IMR-90 (cell line): ENCODE results near the gene KIF6. TPM values are rescaled to one million over a fixed set of nuclear protein-coding genes. Genes with fewer than 3 reads are reported as not detected.

ENCODE experiments used
- ATAC-seq: fragments of 200-7000 bp; cut with Tn5 transposase; 2 replicates; pipeline ENCODE4 v1.9.1; 2020; ENCODE audit warnings: low read depth, mild to moderate bottlenecking, moderate library complexity
- BruUV-seq: library from RNA; stranded (reverse); fragments of 400-500 nt; replicated peaks from 2 replicates; lab custom pipeline; 2021; lab: Mats Ljungman, UMichigan
- CTCF ChIA-PET: fragments of 300-600 bp; formaldehyde crosslinking; extraction: SDS; loops from one replicate; lab custom pipeline; 2021; ENCODE audit warnings: antibody characterized with exemption; lab: Yijun Ruan, JAX
- POLR2A ChIA-PET: fragments of 300-600 bp; sonication (Branson Sonifier 250); formaldehyde crosslinking; loops from one replicate; lab custom pipeline; 2022; ENCODE audit warnings: antibody characterized with exemption; ENCODE audit not compliant: unreplicated experiment; lab: Charles Lee
- DNase-seq: peaks from one replicate; pipeline ENCODE4 v3.0.0; 2013
- H2AFZ ChIP-seq: replicated peaks from 2 replicates; pipeline ENCODE3; 2013; ENCODE audit warnings: low read length, mild to moderate bottlenecking; ENCODE audit not compliant: poor library complexity
- H2AK5ac ChIP-seq: 2 replicates; pipeline ENCODE4 v1.6.1; 2013; ENCODE audit warnings: low read depth, low read length, inconsistent platforms
- H2AK9ac ChIP-seq: replicated peaks from 2 replicates; pipeline ENCODE3; 2013; ENCODE audit warnings: mild to moderate bottlenecking, low read depth, low read length, moderate library complexity; ENCODE audit not compliant: poor library complexity
- H2BK120ac ChIP-seq: 2 replicates; pipeline ENCODE4 v1.6.1; 2013; ENCODE audit warnings: low read depth, low read length, inconsistent platforms
- H2BK15ac ChIP-seq: 3 replicates; pipeline ENCODE4 v1.6.1; 2013; ENCODE audit warnings: low read depth, low read length, inconsistent platforms
- H2BK20ac ChIP-seq: 2 replicates; pipeline ENCODE4 v1.6.1; 2013; ENCODE audit warnings: low read depth, mild to moderate bottlenecking, inconsistent platforms, low read length, moderate library complexity
- H2BK5ac ChIP-seq: 2 replicates; pipeline ENCODE4 v1.6.1; 2013; ENCODE audit warnings: mild to moderate bottlenecking, low read depth, low read length, inconsistent platforms; ENCODE audit not compliant: poor library complexity, severe bottlenecking
- H3K14ac ChIP-seq: replicated peaks from 2 replicates; pipeline ENCODE4 v1.6.1; 2013; ENCODE audit warnings: low read depth, low read length, inconsistent platforms
- H3K18ac ChIP-seq: 2 replicates; pipeline ENCODE4 v1.6.1; 2013; ENCODE audit warnings: low read depth, low read length, control low read depth
- H3K23ac ChIP-seq: 2 replicates; pipeline ENCODE4 v1.6.1; 2013; ENCODE audit warnings: low read depth, low read length, inconsistent platforms
- H3K27ac ChIP-seq: 2 replicates; pipeline ENCODE4 v1.5.1; 2013; ENCODE audit warnings: mild to moderate bottlenecking, control low read depth, low read length; ENCODE audit not compliant: insufficient read depth
- H3K27me3 ChIP-seq: 2 replicates; pipeline ENCODE4 v1.6.1; 2013; ENCODE audit warnings: low read length; ENCODE audit not compliant: control insufficient read depth, insufficient read depth
- H3K36me3 ChIP-seq: 2 replicates; pipeline ENCODE4 v1.6.1; 2013; ENCODE audit warnings: low read length, mixed read lengths; ENCODE audit not compliant: control insufficient read depth, insufficient read depth
- H3K4ac ChIP-seq: 2 replicates; pipeline ENCODE4 v1.6.1; 2013; ENCODE audit warnings: low read depth, low read length, inconsistent platforms
- H3K4me1 ChIP-seq: 2 replicates; pipeline ENCODE4 v1.6.1; 2013; ENCODE audit warnings: low read length, mixed read lengths; ENCODE audit not compliant: control insufficient read depth, insufficient read depth
- H3K4me2 ChIP-seq: 2 replicates; pipeline ENCODE4 v1.6.1; 2013; ENCODE audit warnings: low read depth, mild to moderate bottlenecking, control low read depth, low read length, moderate library complexity
- H3K4me3 ChIP-seq: 2 replicates; pipeline ENCODE4 v1.5.1; 2013; ENCODE audit warnings: low read depth, mild to moderate bottlenecking, control low read depth, low read length, moderate library complexity; ENCODE audit not compliant: insufficient read depth
- H3K56ac ChIP-seq: 2 replicates; pipeline ENCODE4 v1.6.1; 2013; ENCODE audit warnings: low read length, inconsistent platforms; ENCODE audit not compliant: insufficient read depth; ENCODE audit errors: extremely low read depth
- H3K79me1 ChIP-seq, 2 experiments: 2 replicates each; pipeline ENCODE4 v1.6.1; 2013; ENCODE audit warnings: low read length in 2 of 2, inconsistent platforms in 1 of 2, low read depth in 1 of 2
- H3K9ac ChIP-seq: 2 replicates; pipeline ENCODE4 v1.6.1; 2013; ENCODE audit warnings: low read depth, low read length, control low read depth
- H3K9me1 ChIP-seq: 2 replicates; pipeline ENCODE4 v1.6.1; 2013; ENCODE audit warnings: low read length, inconsistent platforms; ENCODE audit not compliant: insufficient read depth
- H3K9me3 ChIP-seq: 2 replicates; pipeline ENCODE4 v1.6.1; 2013; ENCODE audit warnings: low read length; ENCODE audit not compliant: control insufficient read depth, insufficient read depth
- H4K20me1 ChIP-seq: 2 replicates; pipeline ENCODE4 v1.6.1; 2013; ENCODE audit warnings: low read length, inconsistent platforms; ENCODE audit not compliant: insufficient read depth
- H4K5ac ChIP-seq: 2 replicates; pipeline ENCODE4 v1.6.1; 2013; ENCODE audit warnings: mild to moderate bottlenecking, low read depth, low read length, control low read depth
- H4K8ac ChIP-seq, 2 experiments: 2 replicates each; pipeline ENCODE4 v1.6.1; 2013; ENCODE audit warnings: low read depth in 2 of 2, low read length in 2 of 2, control low read depth in 1 of 2, inconsistent platforms in 1 of 2
- H4K91ac ChIP-seq: 2 replicates; pipeline ENCODE4 v1.6.1; 2013; ENCODE audit warnings: low read depth, low read length, inconsistent platforms; ENCODE audit not compliant: insufficient read depth
- BHLHE40 ChIP-seq: fragments of 150-350 bp; IDR thresholded peaks from 2 replicates; pipeline ENCODE4 v1.6.1; 2016; ENCODE audit warnings: mild to moderate bottlenecking, low read depth, low read length
- CEBPB ChIP-seq: IDR thresholded peaks from 2 replicates; pipeline ENCODE4 v1.6.1; 2012; ENCODE audit warnings: low read depth, low read length, improper control_type of control experiment
- CHD1 ChIP-seq: IDR thresholded peaks from 2 replicates; pipeline ENCODE4 v1.6.1; 2012; ENCODE audit warnings: low read depth, low read length, improper control_type of control experiment
- CTCF ChIP-seq: conservative IDR thresholded peaks from 2 replicates; pipeline ENCODE4 v1.5.1; 2012; ENCODE audit warnings: mild to moderate bottlenecking, low read depth, low read length, improper control_type of control experiment
- FOS ChIP-seq: fragments of 150-350 bp; IDR thresholded peaks from 2 replicates; pipeline ENCODE4 v1.6.1; 2016; ENCODE audit warnings: low read depth, low read length
- MAFK ChIP-seq: IDR thresholded peaks from 2 replicates; pipeline ENCODE4 v1.6.1; 2012; ENCODE audit warnings: low read depth, low read length, improper control_type of control experiment
- MAZ ChIP-seq: IDR thresholded peaks from 2 replicates; pipeline ENCODE4 v1.6.1; 2012; ENCODE audit warnings: low read depth, mild to moderate bottlenecking, low read length, improper control_type of control experiment, moderate library complexity, borderline replicate concordance
- MXI1 ChIP-seq: IDR thresholded peaks from 2 replicates; pipeline ENCODE4 v1.6.1; 2012; ENCODE audit warnings: low read depth, mild to moderate bottlenecking, low read length, moderate library complexity, borderline replicate concordance
- NFE2L2 ChIP-seq: fragments of 150-350 bp; IDR thresholded peaks from 2 replicates; pipeline ENCODE4 v1.6.1; 2016; ENCODE audit warnings: low read depth, mild to moderate bottlenecking, low read length
- POLR2A ChIP-seq: IDR thresholded peaks from 2 replicates; pipeline ENCODE4 v1.6.1; 2012; ENCODE audit warnings: mild to moderate bottlenecking, low read depth, low read length
- RAD21 ChIP-seq: IDR thresholded peaks from 2 replicates; pipeline ENCODE4 v1.6.1; 2012; ENCODE audit warnings: low read length, improper control_type of control experiment
- RCOR1 ChIP-seq: IDR thresholded peaks from 2 replicates; pipeline ENCODE4 v1.6.1; 2012; ENCODE audit warnings: mild to moderate bottlenecking, low read length, improper control_type of control experiment; ENCODE audit not compliant: insufficient replicate concordance
- RFX5 ChIP-seq: IDR thresholded peaks from 2 replicates; pipeline ENCODE4 v1.8.0; 2012; ENCODE audit warnings: low read depth, mild to moderate bottlenecking, low read length, moderate library complexity
- SMC3 ChIP-seq: fragments of 150-350 bp; IDR thresholded peaks from 2 replicates; pipeline ENCODE4 v1.6.1; 2016; ENCODE audit warnings: low read depth, mild to moderate bottlenecking, antibody characterized with exemption, low read length, moderate library complexity
- USF2 ChIP-seq: fragments of 150-350 bp; IDR thresholded peaks from 2 replicates; pipeline ENCODE4 v1.6.1; 2017; ENCODE audit warnings: mild to moderate bottlenecking, antibody characterized with exemption, low read length, low read depth
- WGBS, 2 experiments: methylation state at CpG; one replicate each; pipeline versions ENCODE4 v1.1.5 to v1.1.7; 2013; ENCODE audit warnings: missing lambda C conversion rate in 2 of 2; ENCODE audit not compliant: insufficient read length in 1 of 2; ENCODE audit errors: extremely low coverage in 2 of 2; 5-methylcytosine and 5-hydroxymethylcytosine counted together
- dilution Hi-C: fragments of 300-500 bp; cut with HindIII; formaldehyde crosslinking; loops from one replicate; pipeline ENCODE4 v1.14.3; 2018; ENCODE audit warnings: low sequenced_read_pairs; ENCODE audit not compliant: unreplicated experiment
- in situ Hi-C: fragments of 300-500 bp; cut with MboI; formaldehyde crosslinking; loops from 3 replicates; pipeline ENCODE4 v1.14.3; 2019; ENCODE audit warnings: low sequenced_read_pairs, inconsistent platforms, mixed read lengths
- intact Hi-C: fragments of 100-400 bp; cut with micrococcal nuclease; formaldehyde crosslinking; loops from 2 replicates; pipeline ENCODE4 v1.10.0; 2022
- polyA plus RNA-seq, 3 experiments: library from polyadenylated mRNA; depleted of rRNA; stranded (reverse); fragments of >200 nt; gene quantifications; 2 replicates each; pipeline ENCODE4 v1.2.3, GENCODE V29; 2012; ENCODE audit warnings: low replicate concordance in 1 of 3
- total RNA-seq: library from RNA; depleted of rRNA; stranded (reverse); fragments of >200 nt; gene quantifications from 2 replicates; pipeline ENCODE4 v1.2.3, GENCODE V29; 2012
- TF ChIP-seq, protein P1 (sequence below): fragments of 150-350 bp; IDR thresholded peaks from 2 replicates; pipeline ENCODE4 v1.6.1; 2016; ENCODE audit warnings: low read depth, mild to moderate bottlenecking, low read length, moderate library complexity, borderline replicate concordance

The KIF6 gene
- total and polyA plus RNA-seq, 2 of the 4 experiments (the other 2 are of a cell fraction), result under 0.01 to 0.10 TPM

- 0 out of 2 replicates have a peak overlapping the region, but pooled peaks have one; percentile 1 for H2BK120ac ChIP-seq
- no peak overlapping the region for H2BK15ac ChIP-seq
- H2BK20ac ChIP-seq, result no peak overlapping the region
- dilution Hi-C loops, result no loop called here
- H3K79me1 ChIP-seq, result no peaks in the 10 kb centered on the region
- no peaks in the 10 kb centered on the region for H3K9me1 ChIP-seq
- no peaks in the 10 kb centered on the region for H3K36me3 ChIP-seq
- no peaks in the 10 kb centered on the region for H4K20me1 ChIP-seq
- ATAC-seq (no peak), DNase-seq (no peak)
- no peak overlapping the region for H2AK9ac ChIP-seq
- no peak overlapping the region for H4K8ac ChIP-seq
- in situ Hi-C loops, result no loop called here
- no peak overlapping the region for H3K4me2 ChIP-seq
- CTCF ChIA-PET, result no interaction called here
- TF ChIP-seq, protein P1, sequence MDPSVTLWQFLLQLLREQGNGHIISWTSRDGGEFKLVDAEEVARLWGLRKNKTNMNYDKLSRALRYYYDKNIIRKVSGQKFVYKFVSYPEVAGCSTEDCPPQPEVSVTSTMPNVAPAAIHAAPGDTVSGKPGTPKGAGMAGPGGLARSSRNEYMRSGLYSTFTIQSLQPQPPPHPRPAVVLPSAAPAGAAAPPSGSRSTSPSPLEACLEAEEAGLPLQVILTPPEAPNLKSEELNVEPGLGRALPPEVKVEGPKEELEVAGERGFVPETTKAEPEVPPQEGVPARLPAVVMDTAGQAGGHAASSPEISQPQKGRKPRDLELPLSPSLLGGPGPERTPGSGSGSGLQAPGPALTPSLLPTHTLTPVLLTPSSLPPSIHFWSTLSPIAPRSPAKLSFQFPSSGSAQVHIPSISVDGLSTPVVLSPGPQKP, result no peak
- TF ChIP-seq SMC3, result no peak
- no peak for TF ChIP-seq FOS
- no peak for TF ChIP-seq BHLHE40
- TF ChIP-seq CEBPB, result no peak
- TF ChIP-seq RAD21, result no peak
- TF ChIP-seq NFE2L2, result no peak
- TF ChIP-seq RCOR1, result no peak
- TF ChIP-seq POLR2A, result no peak
- no peak for TF ChIP-seq RFX5
- no peak for TF ChIP-seq MXI1
- no peak for TF ChIP-seq USF2
- TF ChIP-seq MAFK, result no peak
- no peak for TF ChIP-seq MAZ
- no peak for TF ChIP-seq CHD1
- TF ChIP-seq CTCF, result no peak
- no CpG with 5 or more reads among the region's 3 CpGs for WGBS, 2 experiments
- no peaks in the 10 kb centered on the region for H3K27me3 ChIP-seq
- no peak overlapping the region for H3K23ac ChIP-seq
- H2BK5ac ChIP-seq, result no peak overlapping the region
- H3K14ac ChIP-seq, result no peak overlapping the region
- H2AFZ ChIP-seq, result no peak overlapping the region
- no peak overlapping the region for H3K4me3 ChIP-seq
- H3K18ac ChIP-seq, result no peak overlapping the region
- no peaks in the 10 kb centered on the region for H3K9me3 ChIP-seq
- intact Hi-C loops, result no loop called here
- H2AK5ac ChIP-seq, result no peak overlapping the region
- no peak overlapping the region for H3K9ac ChIP-seq
- no peak overlapping the region for H4K91ac ChIP-seq
- no peak overlapping the region for H4K5ac ChIP-seq
- H3K4ac ChIP-seq, result no peak overlapping the region
- BruUV-seq, result no TSS peak
- no peak overlapping the region for H3K56ac ChIP-seq
- no peak overlapping the region for H3K27ac ChIP-seq
- POLR2A ChIA-PET, result no interaction called here
- H3K4me1 ChIP-seq, result no peaks in the 10 kb centered on the region
These were observed 309.2 kb downstream of the KIF6 start for GRCh38 chr6:39416026-39416425.
